HG02623 (cell line): ENCODE measurements around the gene SBK1.
"Not testable (repeated sequence)": the region's sequence is repeated elsewhere in the genome, so short reads cannot be mapped to it uniquely, and the experiment has no call there.

Experiments used
- ATAC-seq: cut with Tn5 transposase; IDR thresholded peaks from one replicate; pipeline ENCODE4 v1.9.1; 2021; ENCODE audit warnings: moderate library complexity; ENCODE audit not compliant: unreplicated experiment

The SBK1 gene

DNA sequence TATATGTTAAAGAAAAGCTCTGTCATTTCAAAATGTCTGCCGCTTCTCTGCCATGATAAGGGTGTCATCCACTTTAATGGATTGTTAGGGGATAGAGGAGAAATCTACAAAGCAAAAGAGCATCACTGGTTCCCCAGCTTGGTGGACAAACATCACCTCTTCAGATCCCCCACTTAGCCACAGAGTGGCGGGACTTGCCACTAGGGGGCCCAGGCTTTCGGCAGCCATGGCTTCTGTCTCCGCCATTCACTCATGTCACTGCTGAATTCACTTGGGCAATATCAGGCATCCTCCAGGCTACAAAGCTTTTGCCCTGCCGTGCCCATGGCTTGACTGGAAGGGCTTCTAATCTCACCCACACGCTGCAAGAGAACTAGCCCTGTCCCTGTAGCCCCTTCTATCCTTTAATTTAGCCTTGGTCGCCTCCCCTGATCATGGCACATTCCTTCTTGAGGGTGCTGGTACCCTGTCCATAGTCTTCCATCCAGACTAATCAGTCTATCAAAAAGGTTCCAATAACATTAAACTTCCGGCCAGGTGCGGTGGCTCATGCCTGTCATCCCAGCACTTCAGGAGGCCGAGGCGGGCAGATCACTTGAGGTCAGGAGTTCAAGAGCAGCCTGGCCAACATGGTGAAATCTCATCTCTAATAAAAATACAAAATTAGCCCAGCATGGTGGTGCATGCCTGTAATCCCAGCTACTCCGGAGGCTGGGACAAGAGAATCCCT is 34.7 kb downstream of the SBK1 start:
- no peak for ATAC-seq

DNA sequence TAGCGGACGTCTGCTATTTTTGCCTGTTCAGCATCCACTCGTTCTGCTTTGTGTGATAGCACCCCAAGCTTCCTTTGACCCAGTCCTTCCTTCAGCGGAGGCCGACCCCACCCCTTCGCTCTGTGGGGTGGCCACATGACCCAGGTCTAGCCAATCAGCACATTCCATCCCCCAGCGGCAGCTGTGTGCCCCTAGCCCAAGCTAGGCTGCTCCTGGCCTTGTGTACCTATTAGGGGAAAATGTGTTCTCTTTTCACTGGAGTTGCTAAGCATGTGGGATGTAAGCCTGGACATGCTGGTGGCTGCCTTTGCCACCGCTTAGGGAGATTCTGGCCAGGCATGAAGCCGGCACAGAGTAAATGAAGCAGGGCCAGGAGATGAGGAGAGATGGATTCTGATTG is 37.9 kb downstream of the SBK1 start:
- ATAC-seq = not testable (repeated sequence)

DNA sequence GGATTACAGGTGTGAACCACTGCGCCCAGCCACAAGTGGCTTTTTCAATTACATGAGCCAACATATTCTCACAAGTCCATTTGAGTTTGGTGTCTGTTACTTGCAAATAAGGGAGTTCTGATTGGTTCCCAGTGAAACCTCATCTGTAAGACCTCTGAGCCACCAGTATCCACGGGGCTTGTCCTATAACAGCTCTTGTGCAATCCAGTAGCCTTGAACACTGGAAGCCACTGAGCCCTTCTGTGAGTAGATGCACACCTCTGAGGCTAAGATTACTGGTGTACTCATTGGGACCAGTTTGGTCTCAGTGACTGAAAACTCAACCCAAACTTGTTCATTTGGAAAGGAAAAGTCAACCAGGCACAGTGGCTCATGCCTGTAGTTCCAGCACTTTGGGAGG is 38.7 kb downstream of the SBK1 start:
- not testable (repeated sequence) for ATAC-seq

- ATAC-seq = not testable (repeated sequence)
Measured at GRCh38 chr16:28332632-28333031, 40.3 kb downstream of the SBK1 start.

DNA sequence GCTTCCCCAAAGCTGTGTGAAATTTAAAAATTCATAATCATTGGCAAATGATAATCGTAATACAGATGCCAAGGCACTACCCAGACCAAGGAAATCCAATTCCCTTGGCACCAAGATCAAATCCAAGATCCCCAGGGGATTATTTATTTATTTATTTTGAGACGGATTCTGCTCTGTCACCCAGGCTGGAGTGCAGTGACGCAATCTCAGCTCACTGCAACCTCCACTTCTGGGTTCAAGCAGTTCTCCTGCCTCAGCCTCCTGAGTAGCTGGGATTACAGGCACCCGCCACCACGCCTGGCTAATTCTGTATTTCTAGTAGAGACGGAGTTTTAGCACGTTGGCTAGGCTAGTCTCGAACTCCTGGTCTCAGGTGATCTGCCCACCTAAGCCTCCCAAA is 43.4 kb downstream of the SBK1 start:
- not testable (repeated sequence) for ATAC-seq

GRCh38 chr16:28336940-28337710 is 44.8 kb downstream of the SBK1 start:
- ATAC-seq = not testable (repeated sequence)

DNA sequence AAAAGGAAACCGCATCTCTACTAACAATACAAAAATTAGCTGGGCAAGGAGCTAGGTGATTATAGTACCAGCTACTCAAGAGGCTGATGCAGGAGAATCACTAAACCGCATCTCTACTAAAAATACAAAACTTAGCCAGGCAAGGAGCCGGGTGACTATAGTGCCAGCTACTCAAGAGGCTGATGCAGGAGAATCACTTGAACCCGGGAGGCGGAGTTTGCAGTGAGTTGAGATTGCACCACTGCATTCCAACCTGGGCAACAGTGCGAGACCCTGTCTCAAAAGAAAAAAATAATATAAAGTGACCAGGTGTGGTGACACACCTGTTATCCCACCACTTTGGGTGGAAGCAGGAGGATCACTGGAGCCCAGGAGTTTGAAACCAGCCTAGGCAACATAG is 45.9 kb downstream of the SBK1 start:
- ATAC-seq = not testable (repeated sequence)

GRCh38 chr16:28362600-28362999 is 70.3 kb downstream of the SBK1 start:
- ATAC-seq = not testable (repeated sequence)

DNA sequence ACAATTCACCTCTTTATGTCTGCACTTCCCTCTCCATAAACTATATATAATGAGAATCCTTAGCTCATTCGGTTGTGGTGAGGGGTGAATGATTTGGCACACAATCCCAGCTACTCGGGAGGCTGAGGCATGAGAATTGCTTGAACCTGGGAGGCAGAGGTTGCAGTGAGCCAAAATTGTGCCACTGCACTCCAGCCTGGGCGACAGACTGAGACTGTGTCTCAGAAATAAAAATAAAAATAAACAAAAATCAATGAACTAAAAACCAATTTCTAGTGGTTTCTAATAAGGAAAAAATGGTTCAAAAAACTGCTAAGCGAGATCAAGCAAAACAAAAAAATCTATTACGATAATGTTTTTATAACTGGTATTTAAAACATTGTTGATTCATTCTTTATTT is 71.1 kb downstream of the SBK1 start, which contains the start of gene NPIPB6:
Gene NPIPB6, minus strand, starts transcription at position 101 of the 400 bp plus-strand sequence. CDS start 686 bp downstream, outside the sequence.
- ATAC-seq = not testable (repeated sequence)

- ATAC-seq = peak; percentile 92
Measured at GRCh38 chr16:28364268-28365173, 72.2 kb downstream of the SBK1 start.

GRCh38 chr16:28367926-28368325 is 75.6 kb downstream of the SBK1 start:
- ATAC-seq = not testable (repeated sequence)
